GM18873 (cell line): Measurements from ENCODE around the gene NMD3.
"Not testable (repeated sequence)": the region's sequence is repeated elsewhere in the genome, so short reads cannot be mapped to it uniquely, and the experiment has no call there.

Experiments used
- ATAC-seq: cut with Tn5 transposase; IDR thresholded peaks from one replicate; pipeline ENCODE4 v1.9.1; 2021; ENCODE audit warnings: mild to moderate bottlenecking, moderate library complexity, moderate number of reproducible peaks; ENCODE audit not compliant: unreplicated experiment, low FRiP score

The NMD3 gene

DNA sequence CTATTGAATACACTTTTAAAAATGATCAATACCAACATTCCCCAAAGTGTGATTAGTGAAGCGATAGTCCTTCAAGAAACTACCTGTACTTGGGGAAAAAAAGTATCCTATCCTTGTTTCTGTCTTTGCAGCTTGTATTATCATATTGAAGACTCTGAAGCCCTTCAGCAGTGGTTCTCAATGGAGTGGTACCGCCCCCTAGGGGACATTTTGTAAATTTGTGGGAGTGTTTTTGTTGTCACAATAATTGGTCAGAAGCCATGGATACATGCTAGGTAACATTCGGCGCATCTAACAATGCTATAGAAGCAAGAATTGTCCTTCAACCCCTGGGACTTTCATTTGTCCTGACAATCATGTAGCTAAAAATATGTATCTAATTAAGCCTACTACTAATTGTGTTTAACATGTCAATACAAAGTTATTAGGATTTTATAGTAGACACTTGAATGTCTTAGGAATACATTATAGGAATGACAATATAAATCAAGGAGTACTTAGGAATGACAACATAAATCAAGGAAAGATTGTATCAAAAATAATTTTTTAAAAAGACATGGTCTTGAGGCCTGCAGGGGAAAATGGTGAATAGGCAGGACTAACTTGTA is 53.7 kb downstream of the NMD3 start:
- ATAC-seq, result peak; percentile 71

DNA sequence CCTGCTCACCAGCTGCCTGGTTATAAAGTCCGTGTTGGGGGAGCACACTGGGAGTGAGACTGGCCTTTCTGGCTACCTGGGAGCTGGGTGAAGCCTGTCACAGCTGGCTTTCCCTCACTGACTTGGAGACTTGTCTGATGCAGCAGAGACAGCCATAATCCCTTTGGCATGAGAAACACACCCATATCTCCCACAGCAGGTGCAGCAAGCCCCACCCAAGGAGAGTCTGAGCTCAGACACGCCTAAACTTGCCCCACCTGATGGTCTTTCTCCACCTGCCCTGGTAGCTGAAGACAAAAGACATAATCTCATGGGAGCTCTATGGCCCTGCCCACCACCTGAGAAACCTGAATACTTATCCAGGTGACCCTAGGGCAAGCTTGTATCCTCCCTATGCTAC is 54.8 kb downstream of the NMD3 start:
- no peak for ATAC-seq

DNA sequence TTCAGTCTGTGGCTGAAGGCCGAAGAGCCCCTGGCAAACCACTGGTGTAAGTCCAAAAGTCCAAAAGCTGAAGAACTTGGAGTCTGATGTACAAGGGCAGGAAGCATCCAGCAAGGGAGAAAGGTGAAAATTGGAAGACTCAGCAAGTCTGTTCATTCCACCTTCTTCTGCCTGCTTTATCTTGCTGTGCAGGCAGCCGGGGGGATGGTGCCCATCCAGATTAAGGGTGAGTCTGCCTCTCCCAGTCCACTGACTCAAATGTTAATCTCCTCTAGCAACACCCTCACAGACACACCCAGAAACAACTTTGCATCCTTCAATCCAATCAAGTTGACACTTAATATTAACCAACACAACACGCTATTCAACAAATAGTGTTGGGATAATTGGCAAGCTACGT is 61.3 kb downstream of the NMD3 start:
- ATAC-seq, result not testable (repeated sequence)

DNA sequence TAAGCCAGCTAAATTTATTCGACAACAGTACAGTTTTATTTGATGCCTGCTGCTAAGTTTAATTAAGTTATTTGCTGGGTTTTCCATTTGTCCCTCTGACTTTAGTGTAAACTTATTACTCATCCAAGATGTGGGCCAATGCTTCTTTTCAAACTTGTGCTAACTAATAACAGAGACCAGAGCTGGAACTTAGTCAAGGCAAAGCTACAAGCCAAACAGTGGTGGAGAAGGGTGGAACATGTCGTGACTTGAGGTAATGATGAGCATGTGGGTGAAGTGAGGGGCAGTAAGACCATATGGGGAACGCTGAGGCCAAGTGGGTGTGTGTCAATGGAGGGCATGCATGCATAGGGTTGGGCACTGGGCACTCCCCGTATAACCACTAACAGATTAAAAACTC is 63.9 kb downstream of the NMD3 start:
- ATAC-seq, result no peak

DNA sequence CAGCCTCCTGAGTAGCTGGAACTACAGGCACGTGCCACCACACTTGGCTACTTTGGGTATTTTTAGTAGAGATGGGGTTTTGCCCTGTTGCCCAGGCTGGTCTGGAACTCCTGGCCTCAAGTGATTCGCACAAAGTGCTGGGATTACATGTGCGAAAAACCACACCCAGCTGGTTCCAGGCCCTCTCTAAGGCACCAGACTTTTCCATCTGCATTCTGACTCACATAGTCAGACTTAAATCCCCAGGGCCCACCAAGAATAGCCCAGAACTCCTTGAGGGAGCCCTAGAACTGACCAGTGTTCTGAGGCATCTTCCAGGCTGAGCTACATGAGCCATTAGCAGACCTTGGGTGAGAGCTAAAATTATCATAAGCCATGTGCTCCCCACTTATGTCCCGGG is 68.1 kb downstream of the NMD3 start:
- no peak for ATAC-seq

DNA sequence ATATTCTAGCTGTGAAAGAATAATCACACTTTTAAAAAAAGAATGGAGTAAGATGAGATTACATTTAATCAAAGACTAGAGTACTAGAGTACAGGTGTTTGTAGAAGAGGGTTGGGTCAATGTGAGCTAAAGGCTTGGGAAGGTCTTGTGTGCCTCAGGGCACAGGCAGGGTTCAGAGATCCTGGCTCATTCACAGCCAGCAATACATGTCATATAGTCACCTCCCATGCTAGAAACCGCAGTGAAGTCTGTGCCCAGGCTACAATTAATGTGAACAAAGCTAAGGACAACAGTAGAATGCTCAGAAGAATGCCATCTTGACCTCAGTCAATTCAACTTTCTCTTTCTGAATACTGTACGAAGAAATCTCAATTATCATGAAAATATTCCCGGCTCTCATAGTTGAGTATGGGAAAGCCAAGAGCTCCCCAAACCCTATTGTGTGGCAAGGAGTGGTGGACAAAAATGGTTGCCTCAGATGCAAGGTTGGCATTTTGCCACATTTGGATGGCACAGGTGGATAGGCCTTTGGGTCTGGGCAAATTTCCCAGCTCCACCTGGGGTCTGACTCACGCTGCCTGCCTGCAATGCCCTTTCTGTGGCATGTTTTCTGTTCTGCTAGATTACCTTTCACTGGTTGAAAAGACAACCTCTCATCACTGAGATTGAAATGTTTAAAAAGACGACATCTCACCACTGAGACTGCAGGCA is 70.2 kb downstream of the NMD3 start:
- no peak for ATAC-seq

DNA sequence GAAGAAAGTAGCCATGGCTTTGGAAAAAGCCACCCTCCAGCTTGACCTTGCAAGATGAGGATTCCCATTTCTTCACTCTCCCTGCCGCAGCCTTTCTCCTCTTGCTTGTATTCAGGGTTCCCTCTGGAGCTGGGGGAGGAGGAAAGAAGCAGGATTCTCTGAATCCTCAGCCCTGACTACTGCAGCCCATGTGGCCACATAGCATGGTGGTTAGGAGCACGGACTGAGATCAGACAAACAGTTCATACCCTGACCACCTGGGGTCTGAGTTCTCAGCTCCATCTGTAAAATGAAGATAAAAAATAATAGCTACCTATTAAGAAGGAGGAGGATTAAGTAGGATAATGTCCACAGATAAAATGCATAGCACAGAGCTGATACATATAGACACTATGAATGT is 72.3 kb downstream of the NMD3 start:
- no peak for ATAC-seq

DNA sequence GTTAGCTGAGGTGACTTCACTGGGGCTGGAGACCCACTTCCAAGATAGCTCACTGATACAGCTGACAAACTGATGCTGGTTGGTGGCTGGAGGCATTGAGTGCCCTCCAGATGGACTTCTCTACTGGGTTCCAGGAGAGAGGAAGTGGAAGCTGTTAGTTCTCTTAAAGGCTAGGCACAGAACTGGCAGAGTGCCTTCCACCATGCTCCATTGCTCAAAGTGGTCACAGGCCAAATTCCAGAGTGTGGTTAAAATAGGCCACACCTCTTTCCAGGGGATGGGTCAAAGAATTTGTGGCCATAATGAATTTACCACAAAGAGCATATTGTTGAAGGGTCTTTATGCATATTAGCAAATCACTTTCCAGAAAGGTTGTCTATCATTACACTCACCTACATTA is 74.2 kb downstream of the NMD3 start:
- no peak for ATAC-seq

DNA sequence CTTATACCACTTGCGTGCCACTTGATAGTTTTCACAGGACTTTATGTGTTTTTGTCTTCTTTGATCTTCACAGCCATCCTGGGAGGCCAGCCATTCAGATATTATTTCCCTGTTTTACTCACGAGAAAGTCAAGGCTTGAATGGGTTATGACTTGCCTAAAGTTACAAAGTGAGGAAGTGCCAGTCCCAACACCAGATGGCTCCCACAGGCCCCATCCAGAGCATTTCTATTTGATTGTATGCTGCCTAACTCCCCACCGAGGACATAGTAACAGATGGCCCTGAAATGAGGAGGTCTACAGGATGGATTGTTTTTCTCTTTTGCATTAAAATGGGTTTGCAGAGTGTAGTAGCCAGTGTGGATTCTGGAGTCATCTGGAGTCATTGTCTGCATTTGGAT is 75.7 kb downstream of the NMD3 start:
- no peak for ATAC-seq
